ENCODE data around the gene RNF125. TPM values are rescaled to one million over a fixed set of nuclear protein-coding genes. Genes with fewer than 3 reads are reported as not detected.
A peak's percentile ranks its signal among the peaks of the same experiment; 100 is the strongest.

Gene RNF125
- polyA plus RNA-seq, 1 of the 3 experiments (the other 2 are of a cell fraction), result 0.05 TPM

GRCh38 chr18:32091724-32092421 is 73.2 kb downstream of the RNF125 start, which contains the start of gene RNF138:
RNF138 (plus strand) TSS chr18:32091874; CDS start chr18:32092777, 903 bp downstream.
- Histone ChIP-seq H3K9me3 (no peaks in the 10 kb centered on the region), H3K79me2 (ENCODE audit: insufficient read depth) (peaks cover 43% of the 10 kb centered on the region), H3K4me3 (ENCODE audit: low read depth in 2 of 2, low read length in 1 of 2) (peak within 1 kb of the TSS; percentile 82 to 95), H3K4me2 (peak within 1 kb of the TSS; percentile 99), H3K9ac (peak within 1 kb of the TSS; percentile 98), H4K20me1 (ENCODE audit: insufficient read depth) (peaks cover 9% of the 10 kb centered on the region), H2AFZ (ENCODE audit: low read depth) (peak within 1 kb of the TSS; percentile 97), H3K27me3 (ENCODE audit: insufficient read depth) (no peaks in the 10 kb centered on the region), H3K4me1 (ENCODE audit: control insufficient read depth in 1 of 2, insufficient read depth in 2 of 2, low read depth in 1 of 2, low read length in 1 of 2) (peaks cover 4 to 9% of the 10 kb centered on the region in 2 experiments; a peak in 3 of 4 replicates), H3K9me2 (no peaks in the 10 kb centered on the region), H3K36me3 (replicated peaks in 1 of 2; ENCODE audit: control insufficient read depth in 1 of 2, insufficient read depth in 2 of 2, low read length in 1 of 2) (peaks cover 3 to 8% of the 10 kb centered on the region in 2 experiments), H3F3A (replicated peaks; ENCODE audit: insufficient read depth) (peaks cover 17% of the 10 kb centered on the region), H3K27ac (ENCODE audit: low read depth in 2 of 2, low read length in 1 of 2) (peak within 1 kb of the TSS; percentile 94 to 98)
- peak; percentile 29 for TF ChIP-seq NRF1 (IDR thresholded peaks at IDR 0.05; ENCODE audit: low read depth, low read length)
- peak; percentile 61; the same call in 1 of the 2 replicates for TF ChIP-seq YY1 (IDR thresholded peaks at IDR 0.05; ENCODE audit: low read depth)
- TF ChIP-seq FOXJ3 (CRISPR knock-in tag; IDR thresholded peaks at IDR 0.05), result 0 out of 2 replicates have a peak, but pooled peaks have one; percentile 3
- TF ChIP-seq, protein P1, sequence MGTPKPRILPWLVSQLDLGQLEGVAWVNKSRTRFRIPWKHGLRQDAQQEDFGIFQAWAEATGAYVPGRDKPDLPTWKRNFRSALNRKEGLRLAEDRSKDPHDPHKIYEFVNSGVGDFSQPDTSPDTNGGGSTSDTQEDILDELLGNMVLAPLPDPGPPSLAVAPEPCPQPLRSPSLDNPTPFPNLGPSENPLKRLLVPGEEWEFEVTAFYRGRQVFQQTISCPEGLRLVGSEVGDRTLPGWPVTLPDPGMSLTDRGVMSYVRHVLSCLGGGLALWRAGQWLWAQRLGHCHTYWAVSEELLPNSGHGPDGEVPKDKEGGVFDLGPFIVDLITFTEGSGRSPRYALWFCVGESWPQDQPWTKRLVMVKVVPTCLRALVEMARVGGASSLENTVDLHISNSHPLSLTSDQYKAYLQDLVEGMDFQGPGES (IDR thresholded peaks at IDR 0.05; ENCODE audit: low read depth, low read length), result no peak
- TF ChIP-seq CHD2 (IDR thresholded peaks at IDR 0.05; ENCODE audit: low read length, partially characterized antibody), result peak; percentile 71
- TF ChIP-seq GATA2 (CRISPR knock-in tag; IDR thresholded peaks at IDR 0.05), result peak; percentile 14; the same call in 1 of the 2 replicates
- TF ChIP-seq, protein P2, sequence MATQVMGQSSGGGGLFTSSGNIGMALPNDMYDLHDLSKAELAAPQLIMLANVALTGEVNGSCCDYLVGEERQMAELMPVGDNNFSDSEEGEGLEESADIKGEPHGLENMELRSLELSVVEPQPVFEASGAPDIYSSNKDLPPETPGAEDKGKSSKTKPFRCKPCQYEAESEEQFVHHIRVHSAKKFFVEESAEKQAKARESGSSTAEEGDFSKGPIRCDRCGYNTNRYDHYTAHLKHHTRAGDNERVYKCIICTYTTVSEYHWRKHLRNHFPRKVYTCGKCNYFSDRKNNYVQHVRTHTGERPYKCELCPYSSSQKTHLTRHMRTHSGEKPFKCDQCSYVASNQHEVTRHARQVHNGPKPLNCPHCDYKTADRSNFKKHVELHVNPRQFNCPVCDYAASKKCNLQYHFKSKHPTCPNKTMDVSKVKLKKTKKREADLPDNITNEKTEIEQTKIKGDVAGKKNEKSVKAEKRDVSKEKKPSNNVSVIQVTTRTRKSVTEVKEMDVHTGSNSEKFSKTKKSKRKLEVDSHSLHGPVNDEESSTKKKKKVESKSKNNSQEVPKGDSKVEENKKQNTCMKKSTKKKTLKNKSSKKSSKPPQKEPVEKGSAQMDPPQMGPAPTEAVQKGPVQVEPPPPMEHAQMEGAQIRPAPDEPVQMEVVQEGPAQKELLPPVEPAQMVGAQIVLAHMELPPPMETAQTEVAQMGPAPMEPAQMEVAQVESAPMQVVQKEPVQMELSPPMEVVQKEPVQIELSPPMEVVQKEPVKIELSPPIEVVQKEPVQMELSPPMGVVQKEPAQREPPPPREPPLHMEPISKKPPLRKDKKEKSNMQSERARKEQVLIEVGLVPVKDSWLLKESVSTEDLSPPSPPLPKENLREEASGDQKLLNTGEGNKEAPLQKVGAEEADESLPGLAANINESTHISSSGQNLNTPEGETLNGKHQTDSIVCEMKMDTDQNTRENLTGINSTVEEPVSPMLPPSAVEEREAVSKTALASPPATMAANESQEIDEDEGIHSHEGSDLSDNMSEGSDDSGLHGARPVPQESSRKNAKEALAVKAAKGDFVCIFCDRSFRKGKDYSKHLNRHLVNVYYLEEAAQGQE (IDR thresholded peaks at IDR 0.05; ENCODE audit: low read depth, low read length), result no peak
- no peak for TF ChIP-seq ZBTB33 (IDR thresholded peaks at IDR 0.05; ENCODE audit: borderline replicate concordance, low read depth)
- no peak for TF ChIP-seq TEAD4 (IDR thresholded peaks at IDR 0.05; ENCODE audit: borderline replicate concordance, insufficient read depth)
- TF ChIP-seq MXI1 (IDR thresholded peaks at IDR 0.05; ENCODE audit: low read depth, low read length), result peak; percentile 68
- TF ChIP-seq, protein P3, sequence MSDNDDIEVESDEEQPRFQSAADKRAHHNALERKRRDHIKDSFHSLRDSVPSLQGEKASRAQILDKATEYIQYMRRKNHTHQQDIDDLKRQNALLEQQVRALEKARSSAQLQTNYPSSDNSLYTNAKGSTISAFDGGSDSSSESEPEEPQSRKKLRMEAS (IDR thresholded peaks at IDR 0.05; ENCODE audit: low read depth), result peak; percentile 73
- TF ChIP-seq POLR2AphosphoS5 (IDR thresholded peaks at IDR 0.05; ENCODE audit: low read depth, low read length), result 0 out of 2 replicates have a peak, but pooled peaks have one; percentile 5
- TF ChIP-seq, protein P4, sequence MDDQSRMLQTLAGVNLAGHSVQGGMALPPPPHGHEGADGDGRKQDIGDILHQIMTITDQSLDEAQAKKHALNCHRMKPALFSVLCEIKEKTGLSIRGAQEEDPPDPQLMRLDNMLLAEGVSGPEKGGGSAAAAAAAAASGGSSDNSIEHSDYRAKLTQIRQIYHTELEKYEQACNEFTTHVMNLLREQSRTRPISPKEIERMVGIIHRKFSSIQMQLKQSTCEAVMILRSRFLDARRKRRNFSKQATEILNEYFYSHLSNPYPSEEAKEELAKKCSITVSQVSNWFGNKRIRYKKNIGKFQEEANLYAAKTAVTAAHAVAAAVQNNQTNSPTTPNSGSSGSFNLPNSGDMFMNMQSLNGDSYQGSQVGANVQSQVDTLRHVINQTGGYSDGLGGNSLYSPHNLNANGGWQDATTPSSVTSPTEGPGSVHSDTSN (IDR thresholded peaks at IDR 0.05), result peak; percentile 27
- peak; percentile 36; the same call in 1 of the 2 replicates for TF ChIP-seq TAF1 (IDR thresholded peaks at IDR 0.05; ENCODE audit: borderline replicate concordance, low read depth, low read length)
- 0 out of 2 replicates have a peak, but pooled peaks have one; percentile 23 for TF ChIP-seq USF1 (IDR thresholded peaks at IDR 0.05; ENCODE audit: borderline replicate concordance, low read depth)
- peak; percentile 89 for DNase-seq
- ChIA-PET POLR2A (interaction anchor here (1.0 kb wide), 1 partner anchor 20 kb away, joined by 3 read pairs; no protein-coding TSS in a partner anchor), CTCF (no interaction called here)
- WGBS (ENCODE audit: low lambda C conversion rate), result 1% methylated on average over 27 of the region's 75 CpGs
